K562 (cell line): ENCODE measurements around the gene ZSCAN12. TPM values are rescaled to one million over a fixed set of nuclear protein-coding genes. Genes with fewer than 3 reads are reported as not detected.

Source experiments
- ELF1 ChIP-seq: fragments of 200-800 bp; sonication (Bioruptor generic); IDR thresholded peaks from 2 replicates; pipeline ENCODE4 v1.6.1; 2016; ENCODE audit warnings: missing genetic modification characterization, missing compliant biosample characterization
- ELF4 ChIP-seq: fragments of 450-650 bp; formaldehyde crosslinking; IDR thresholded peaks from 2 replicates; pipeline ENCODE4 v1.4.0; 2022; ENCODE audit warnings: missing genetic modification characterization
- ETS2 ChIP-seq: IDR thresholded peaks from 2 replicates; pipeline ENCODE4 v1.6.1; 2016; ENCODE audit warnings: borderline replicate concordance, missing genetic modification characterization, mild to moderate bottlenecking, moderate library complexity, missing compliant biosample characterization; ENCODE audit not compliant: poor library complexity, severe bottlenecking
- FOXK1 ChIP-seq: sonication (generic); formaldehyde crosslinking; IDR thresholded peaks from 2 replicates; pipeline ENCODE4 v1.8.0; 2022; ENCODE audit warnings: missing genetic modification reagents, mild to moderate bottlenecking, borderline replicate concordance
- HINFP ChIP-seq: fragments of 450-650 bp; conservative IDR thresholded peaks from 2 replicates; pipeline ENCODE4 v1.6.1; 2016; ENCODE audit warnings: missing genetic modification characterization, low read depth, mild to moderate bottlenecking, control low read depth, missing compliant biosample characterization
- JUND ChIP-seq, 2 experiments: IDR thresholded peaks; 2 replicates in 1 of 2; 3 replicates in 1 of 2; pipeline ENCODE4 v1.6.1; 2011; ENCODE audit warnings: borderline replicate concordance in 2 of 2, low read depth in 2 of 2, low read length in 2 of 2, improper control_type of control experiment in 1 of 2, missing biosample characterization in 1 of 2, missing genetic modification characterization in 1 of 2, missing genetic modification reagents in 1 of 2
- NCOA4 ChIP-seq: fragments of 450-650 bp; IDR thresholded peaks from 2 replicates; pipeline ENCODE4 v1.6.1; 2018; ENCODE audit warnings: mild to moderate bottlenecking; ENCODE audit not compliant: partially characterized antibody
- NR2F6 ChIP-seq: fragments of 450-650 bp; formaldehyde crosslinking; IDR thresholded peaks from 2 replicates; pipeline ENCODE4 v1.4.0; 2020; ENCODE audit warnings: mild to moderate bottlenecking
- REST ChIP-seq, 2 experiments: fragments of 450-650 bp; formaldehyde crosslinking in 1 of 2; IDR thresholded peaks; 2 replicates each; pipeline versions ENCODE4 v1.4.0 to v1.6.1; 2014 to 2020; ENCODE audit warnings: mild to moderate bottlenecking in 2 of 2, borderline replicate concordance in 1 of 2, low read depth in 1 of 2
- SAP30 ChIP-seq: fragments of 200-600 bp; sonication (generic); IDR thresholded peaks from 2 replicates; pipeline ENCODE4 v1.6.1; 2012; ENCODE audit warnings: borderline replicate concordance, low read depth, mild to moderate bottlenecking, moderate library complexity, low read length, control low read depth, inconsistent platforms; ENCODE audit not compliant: insufficient read depth, poor library complexity, severe bottlenecking
- SIN3B ChIP-seq: fragments of 450-650 bp; IDR thresholded peaks from 2 replicates; pipeline ENCODE4 v1.6.1; 2017; ENCODE audit warnings: low read depth, mild to moderate bottlenecking, moderate library complexity
- SREBF1 ChIP-seq: fragments of 150-350 bp; IDR thresholded peaks from 2 replicates; pipeline ENCODE4 v1.6.1; 2014; ENCODE audit warnings: antibody characterized with exemption, low read depth, low read length, borderline replicate concordance
- THRAP3 ChIP-seq: fragments of 450-650 bp; IDR thresholded peaks from 2 replicates; pipeline ENCODE4 v1.6.1; 2016; ENCODE audit warnings: mild to moderate bottlenecking, inconsistent platforms, borderline replicate concordance
- YBX1 ChIP-seq: fragments of 450-650 bp; IDR thresholded peaks from 2 replicates; pipeline ENCODE4 v1.7.1; 2016; ENCODE audit warnings: mild to moderate bottlenecking
- ZFP30 ChIP-seq: fragments of 250-450 bp; sonication (Bioruptor Pico); IDR thresholded peaks from 2 replicates; pipeline ENCODE4 v1.8.0; 2022; ENCODE audit warnings: moderate library complexity, mild to moderate bottlenecking, inconsistent platforms, borderline replicate concordance
- ZNF830 ChIP-seq: fragments of 250-450 bp; sonication (Bioruptor Pico); IDR thresholded peaks from 2 replicates; pipeline ENCODE4 v1.5.0; 2021; ENCODE audit warnings: mild to moderate bottlenecking
- polyA plus RNA-seq, 8 experiments: library from polyadenylated mRNA; depleted of rRNA in 4 of 8; stranded (reverse) in 5 of 8; unstranded in 3 of 8; fragments of >200 nt; fragmentation: Nextera tagmentation in 2 of 8; fragmentation: Illumina TruSeq in 1 of 8; extraction: Ambion mirVana in 2 of 8; extraction: Trizol in 1 of 8; gene quantifications; 2 replicates each; pipeline versions ENCODE4 v1.2.1 to v1.2.3, GENCODE V29; 2011 to 2014; ENCODE audit warnings: inconsistent platforms in 1 of 8, missing spikeins in 1 of 8
- total RNA-seq, 7 experiments: library from RNA; depleted of rRNA in 6 of 7; stranded (reverse); fragments of >200 nt in 6 of 7; fragmentation: Illumina TruSeq in 2 of 7; extraction: Trizol in 2 of 7; gene quantifications; 2 replicates each; pipeline versions ENCODE4 v1.2.1 to v1.2.3, GENCODE V29; 2011 to 2021; ENCODE audit warnings: low replicate concordance in 1 of 7
- TF ChIP-seq, protein P1 (sequence below): fragments of 450-650 bp; IDR thresholded peaks from 2 replicates; pipeline ENCODE4 v1.6.1; 2016

ZSCAN12 gene
- total and polyA plus RNA-seq, 9 of the 15 experiments (the other 6 are each of a cell fraction or from before 2014, with no cell fraction given) = 2.5 to 19.6 (median 12.5) TPM

GRCh38 chr6:28357036-28357435 lies 42.5 kb downstream of the ZSCAN12 start (continued):
- TF ChIP-seq JUND (IDR thresholded peaks at IDR 0.05; ENCODE audit: borderline replicate concordance, low read depth, low read length) = peak; percentile 44; the same call in 1 of the 2 replicates
- TF ChIP-seq JUND (tag; IDR thresholded peaks at IDR 0.05; ENCODE audit: borderline replicate concordance, low read depth, low read length) = peak; percentile 68; the same call in 2 of the 3 replicates
- TF ChIP-seq THRAP3 = no peak
- no peak for TF ChIP-seq ELF4 (CRISPR knock-in tag)
- TF ChIP-seq ZFP30 (CRISPR knock-in tag) = no peak
- no peak for TF ChIP-seq ETS2 (tag)
- no peak for TF ChIP-seq SAP30
- TF ChIP-seq FOXK1 (CRISPR knock-in tag) = no peak
- no peak for TF ChIP-seq ZNF830 (CRISPR knock-in tag)
- no peak for TF ChIP-seq REST (IDR thresholded peaks at IDR 0.05; ENCODE audit: borderline replicate concordance)
- no peak for TF ChIP-seq REST (CRISPR knock-in tag; IDR thresholded peaks at IDR 0.05; ENCODE audit: low read depth)
- TF ChIP-seq ELF1 = no peak
- TF ChIP-seq, protein P1, sequence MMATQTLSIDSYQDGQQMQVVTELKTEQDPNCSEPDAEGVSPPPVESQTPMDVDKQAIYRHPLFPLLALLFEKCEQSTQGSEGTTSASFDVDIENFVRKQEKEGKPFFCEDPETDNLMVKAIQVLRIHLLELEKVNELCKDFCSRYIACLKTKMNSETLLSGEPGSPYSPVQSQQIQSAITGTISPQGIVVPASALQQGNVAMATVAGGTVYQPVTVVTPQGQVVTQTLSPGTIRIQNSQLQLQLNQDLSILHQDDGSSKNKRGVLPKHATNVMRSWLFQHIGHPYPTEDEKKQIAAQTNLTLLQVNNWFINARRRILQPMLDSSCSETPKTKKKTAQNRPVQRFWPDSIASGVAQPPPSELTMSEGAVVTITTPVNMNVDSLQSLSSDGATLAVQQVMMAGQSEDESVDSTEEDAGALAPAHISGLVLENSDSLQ = no peak
- no peak for TF ChIP-seq NR2F6 (CRISPR knock-in tag)
- TF ChIP-seq NCOA4 = no peak
- no peak for TF ChIP-seq SIN3B
- peak; percentile 57; the same call in 1 of the 2 replicates for TF ChIP-seq HINFP
- no peak for TF ChIP-seq YBX1
- 0 out of 2 replicates have a peak, but pooled peaks have one; percentile 1 for TF ChIP-seq SREBF1
